NCI-H460 (cell line): Measurements from ENCODE around the gene ANKUB1. TPM values are rescaled to one million over a fixed set of nuclear protein-coding genes. Genes with fewer than 3 reads are reported as not detected.
A peak's percentile ranks its signal among the peaks of the same experiment; 100 is the strongest.
"Not testable (repeated sequence)": the region's sequence is repeated elsewhere in the genome, so short reads cannot be mapped to it uniquely, and the experiment has no call there.

Experiments used
- DNase-seq: peaks from one replicate; pipeline ENCODE4 v3.0.0-alpha.2; 2016; ENCODE audit warnings: low read depth; ENCODE audit errors: extremely low read depth
- polyA plus RNA-seq: library from polyadenylated mRNA; depleted of rRNA; stranded (reverse); fragments of >200 nt; gene quantifications from 2 replicates; pipeline ENCODE4 v1.2.3, GENCODE V29; 2014; cell fraction: nucleus; rRNA removed
- total RNA-seq: library from RNA; depleted of rRNA; stranded (reverse); fragments of >200 nt; shearing (Covaris generic); gene quantifications from 2 replicates; pipeline ENCODE4 v1.2.3, GENCODE V29; 2014; rRNA removed

ANKUB1 gene, protein sequence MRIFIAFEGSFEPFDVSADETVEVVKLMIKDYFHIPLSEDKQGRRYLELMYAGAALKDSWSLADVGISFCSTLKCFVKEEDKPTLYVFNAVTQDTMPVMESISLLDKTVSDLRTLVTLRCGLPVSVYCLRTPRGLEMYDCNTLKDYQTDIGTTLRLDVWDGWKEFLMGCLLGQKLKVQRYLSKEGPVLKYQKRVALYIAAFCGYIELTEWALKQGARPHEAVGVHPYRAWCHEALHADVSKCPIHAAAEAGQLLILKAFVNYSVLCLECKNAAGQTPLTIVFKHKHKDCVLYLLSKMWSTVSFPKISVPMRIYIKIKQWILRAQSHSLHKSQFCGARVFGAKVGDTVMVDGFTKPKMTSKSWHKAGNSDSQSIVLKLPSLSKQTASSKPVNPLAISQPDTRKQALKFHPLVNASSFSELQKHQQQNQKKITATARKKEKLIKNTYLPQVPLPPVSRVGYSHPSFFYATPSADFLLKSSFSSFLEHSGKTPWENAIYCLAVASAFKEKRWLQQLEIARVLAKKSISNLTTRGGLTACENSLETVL
- not detected in 2 replicates for total RNA-seq
- not detected in 2 replicates for polyA plus RNA-seq

DNA sequence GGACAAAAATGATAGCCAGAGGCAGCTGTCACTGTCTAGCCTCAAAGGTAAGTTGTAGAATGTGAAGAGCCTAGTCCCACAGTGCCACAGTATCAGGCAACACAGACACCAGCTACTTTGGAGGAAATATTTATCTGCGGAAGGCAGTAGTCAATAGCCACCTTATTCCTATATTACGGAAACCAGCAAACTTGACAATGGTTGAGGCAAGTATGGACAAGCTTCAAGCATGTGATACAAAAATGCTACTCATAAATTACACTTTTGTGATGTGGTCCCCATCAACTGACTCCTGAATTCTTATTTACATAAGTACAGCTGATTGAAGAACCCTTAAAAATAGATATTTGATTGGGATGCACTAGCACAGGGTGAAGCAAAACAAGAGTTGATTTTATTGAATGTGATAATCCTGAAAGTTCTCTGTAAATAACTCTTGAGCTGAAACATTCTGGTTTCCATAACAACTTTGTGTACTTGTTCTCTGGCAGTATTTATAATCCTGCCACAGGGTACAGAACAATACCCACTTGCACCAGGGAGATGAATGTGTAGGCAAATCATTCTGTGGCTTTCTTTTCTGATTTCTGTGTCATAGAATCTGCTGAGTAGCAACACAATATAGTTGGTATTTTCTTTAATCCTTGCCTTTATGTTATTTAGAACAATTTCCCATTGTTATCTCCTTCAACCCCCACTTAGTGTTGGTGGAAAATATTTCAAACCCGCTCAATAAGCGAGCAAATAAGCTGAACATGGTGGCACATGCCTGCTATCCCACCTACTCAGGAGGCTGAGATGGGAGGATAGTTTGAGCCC lies at the start of gene ANKUB1:
Gene ANKUB1 (minus strand): TSS at position 103 of the 819 bp plus-strand sequence. CDS start 188 bp downstream, outside the sequence.
- DNase-seq = no peak

DNA sequence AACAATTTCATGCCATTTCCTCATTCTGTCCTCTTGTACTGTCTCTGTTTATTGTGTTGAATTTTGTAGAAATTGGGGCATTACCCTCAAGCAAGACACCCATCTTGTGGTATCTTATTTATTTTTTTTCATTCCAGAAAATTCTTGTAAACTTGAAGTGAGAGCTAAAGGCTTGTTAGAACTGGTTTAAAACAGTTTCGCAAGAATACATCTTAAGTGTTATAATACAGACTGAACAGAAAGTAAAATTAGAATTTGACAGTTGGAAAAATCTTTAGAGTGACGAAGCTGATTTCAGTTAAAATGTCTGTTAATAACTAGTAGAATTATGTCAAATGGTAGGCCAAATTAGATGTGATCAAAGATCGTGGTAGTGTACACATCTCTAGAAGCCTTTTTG lies 47.5 kb upstream of the ANKUB1 start:
- no peak for DNase-seq

DNA sequence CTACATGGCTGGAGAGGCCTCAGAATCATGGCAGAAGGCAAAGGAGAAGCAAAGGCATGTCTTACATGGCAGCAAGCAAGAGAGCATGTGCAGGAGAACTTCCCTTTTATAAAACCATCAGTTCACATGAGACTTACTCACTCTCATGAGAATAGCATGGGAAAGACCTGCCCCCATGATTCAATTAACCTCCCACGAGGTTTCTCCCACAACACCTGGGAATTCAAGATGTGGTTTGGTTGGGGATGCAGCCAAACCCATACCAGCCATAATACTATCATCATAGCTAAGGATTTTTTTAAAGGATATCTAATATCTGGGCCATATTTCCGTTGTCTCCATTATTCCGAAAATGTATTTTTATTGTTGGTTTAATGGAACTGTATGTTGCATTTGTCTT lies 47.1 kb upstream of the ANKUB1 start:
- DNase-seq = not testable (repeated sequence)

DNA sequence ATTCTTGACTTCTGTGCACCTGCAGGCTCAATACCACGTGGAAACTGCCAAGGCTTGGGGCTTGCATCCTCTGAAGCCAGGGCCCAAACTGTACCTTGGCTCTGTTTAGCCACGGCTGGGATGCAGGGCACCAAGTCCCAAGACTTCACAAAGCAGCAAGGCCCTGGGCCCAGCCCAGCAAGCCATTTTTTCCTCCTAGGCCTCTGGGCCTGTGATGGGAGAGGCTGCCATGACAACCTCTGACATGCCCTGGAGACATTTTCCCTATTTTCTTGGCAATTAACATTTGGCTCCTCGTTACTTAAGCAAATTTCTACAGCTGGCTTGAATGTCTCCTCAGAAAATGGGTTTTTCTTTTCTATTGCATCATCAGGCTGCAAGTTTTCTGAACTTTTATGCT lies 46.1 kb upstream of the ANKUB1 start:
- not testable (repeated sequence) for DNase-seq

DNA sequence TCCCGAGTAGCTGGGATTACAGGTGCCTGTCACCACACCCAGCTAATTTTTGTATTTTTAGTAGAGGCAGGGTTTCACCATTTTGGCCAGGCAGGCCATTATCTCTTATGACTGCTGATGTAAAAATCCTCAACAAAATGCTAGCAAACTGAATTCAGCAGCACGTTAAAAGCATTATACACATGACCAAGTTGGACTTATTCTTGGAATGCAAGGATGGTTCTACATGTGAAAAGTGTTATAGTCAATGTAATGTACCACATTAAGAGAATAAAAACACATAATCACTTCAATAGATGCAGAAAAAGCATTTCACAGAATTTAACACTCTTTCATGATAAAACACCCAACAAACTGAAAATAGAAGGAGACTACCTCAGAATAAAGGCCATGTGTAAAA lies 40.9 kb upstream of the ANKUB1 start:
- no peak for DNase-seq

DNA sequence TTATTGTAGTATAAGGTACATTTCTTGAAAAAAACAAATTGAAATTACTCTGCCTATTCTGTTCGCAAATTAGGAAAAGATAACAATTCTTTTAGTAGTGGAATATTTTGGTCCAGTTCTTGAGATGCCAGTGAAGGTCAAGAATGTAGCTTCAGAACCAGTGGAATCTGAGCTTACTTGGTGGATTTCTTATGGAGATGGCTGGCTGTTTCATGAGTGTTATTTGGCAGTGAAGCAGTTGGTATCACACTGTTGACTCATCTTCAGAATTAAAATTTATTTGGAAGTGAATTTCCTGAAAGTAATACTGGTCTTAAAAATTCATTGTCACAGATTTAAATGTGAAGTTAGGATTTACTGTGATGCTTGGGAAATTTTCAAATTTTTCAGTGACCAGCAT lies 39.7 kb upstream of the ANKUB1 start:
- no peak for DNase-seq

DNA sequence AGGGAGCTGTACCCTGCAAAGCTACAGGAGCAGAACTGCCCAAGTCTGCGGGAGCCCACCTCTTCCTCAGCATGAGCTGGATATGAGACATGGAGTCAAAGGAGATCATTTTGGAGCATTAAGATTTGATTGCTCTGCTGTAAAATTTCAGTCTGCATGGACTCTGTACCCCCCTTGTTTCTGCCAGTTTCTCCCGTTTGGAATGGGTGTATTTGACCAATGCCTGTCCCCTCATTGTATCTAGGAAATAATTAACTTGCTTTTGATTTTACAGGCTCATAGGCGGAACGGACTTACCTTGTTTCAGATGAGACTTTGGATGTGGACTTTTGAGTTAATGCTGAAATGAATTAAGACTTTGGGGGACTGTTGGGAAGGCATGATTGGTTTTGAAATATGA lies 39.0 kb upstream of the ANKUB1 start:
- no peak for DNase-seq

DNA sequence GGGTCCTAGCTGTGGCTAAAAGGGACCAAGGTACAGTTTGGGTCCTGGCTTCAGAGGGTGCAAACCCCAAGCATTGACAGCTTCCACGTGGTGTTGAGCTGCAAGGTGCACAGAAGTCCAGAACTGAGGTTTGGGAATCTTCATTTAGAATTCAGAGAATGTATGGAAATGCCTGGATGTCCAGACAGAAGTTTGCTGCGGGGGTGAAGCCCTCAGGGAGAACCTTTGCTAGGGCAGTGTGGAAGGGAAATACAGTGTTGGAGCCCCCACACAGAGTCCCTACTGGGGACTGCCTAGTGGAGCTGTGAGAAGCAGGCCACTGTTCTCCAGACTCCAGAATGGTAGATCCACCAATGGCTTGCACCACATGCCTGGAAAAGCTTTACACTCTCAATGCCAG lies 38.5 kb upstream of the ANKUB1 start:
- DNase-seq = no peak

DNA sequence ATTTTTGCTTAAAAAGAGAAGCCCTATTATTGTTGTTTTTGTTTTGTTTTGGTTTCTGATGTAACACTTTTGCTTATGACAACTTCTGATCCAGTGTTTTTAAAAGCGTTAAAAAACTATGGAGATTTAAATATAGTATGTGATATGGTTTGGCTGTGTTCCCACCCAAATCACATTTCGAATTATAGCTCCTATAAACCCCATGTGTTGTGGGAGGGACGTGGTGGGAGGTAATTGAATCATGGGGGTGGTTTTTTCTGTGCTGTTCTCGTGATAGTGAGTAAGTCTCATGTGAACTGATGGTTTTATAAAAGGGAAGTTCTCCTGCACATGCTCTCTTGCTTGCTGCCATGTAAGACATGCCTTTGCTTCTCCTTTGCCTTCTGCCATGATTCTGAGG lies 37.3 kb upstream of the ANKUB1 start:
- not testable (repeated sequence) for DNase-seq

DNA sequence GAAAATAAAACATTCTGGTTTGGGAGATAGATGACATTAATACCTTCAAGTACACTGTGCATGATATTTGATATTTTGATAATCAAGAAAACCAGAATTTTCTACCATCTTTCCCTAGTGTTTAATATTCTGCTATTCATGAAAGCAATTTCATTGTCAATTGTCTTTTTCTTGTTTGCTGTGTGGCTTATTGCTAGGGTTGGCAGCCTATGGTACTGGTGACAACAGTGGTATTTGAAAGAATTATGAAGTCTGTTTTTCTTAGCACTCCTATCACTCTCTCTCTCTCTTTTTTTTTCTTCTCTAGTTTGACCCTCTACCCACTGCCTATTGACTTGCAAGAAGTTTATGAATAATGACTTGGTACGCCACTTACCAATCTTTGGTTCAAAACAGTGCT lies 36.0 kb upstream of the ANKUB1 start:
- no peak for DNase-seq

DNA sequence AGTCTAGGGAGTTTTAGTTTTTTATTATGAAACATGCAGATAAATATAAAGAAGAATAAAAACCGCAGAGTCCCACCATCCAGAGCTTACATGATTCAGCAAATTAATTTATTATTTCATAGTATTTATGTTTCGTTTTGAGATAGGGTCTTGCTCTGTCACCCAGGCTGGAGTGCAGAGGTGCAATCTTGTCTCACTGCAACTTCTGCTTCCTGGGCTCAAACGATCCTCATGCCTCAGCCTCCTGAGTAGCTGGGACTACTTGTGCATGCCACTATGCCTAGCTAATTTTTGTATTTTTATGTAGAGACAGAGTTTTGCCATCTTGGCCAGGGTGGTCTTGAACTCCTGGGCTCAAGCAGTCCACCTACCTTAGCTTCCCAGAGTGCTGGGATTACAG lies 34.3 kb upstream of the ANKUB1 start:
- DNase-seq = no peak

DNA sequence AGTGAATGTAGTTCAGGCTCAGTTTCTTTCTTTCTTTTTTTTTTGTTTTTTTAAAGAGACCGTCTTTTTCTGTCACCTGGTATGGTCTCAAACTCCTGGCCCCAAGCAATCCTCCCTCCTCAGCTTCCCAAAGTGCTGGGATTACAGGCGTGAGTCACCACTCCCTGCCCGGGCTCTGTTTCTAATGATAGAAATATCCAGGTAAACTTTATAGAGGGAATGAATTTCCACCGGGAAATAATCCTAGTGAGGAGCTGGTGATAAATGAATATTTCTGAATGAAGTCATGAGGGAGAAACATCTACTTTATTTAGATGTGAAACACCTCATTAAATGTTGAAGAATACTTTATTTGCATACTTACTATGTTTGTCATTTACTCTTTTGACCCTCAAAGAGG lies 27.8 kb upstream of the ANKUB1 start:
- no peak for DNase-seq

DNA sequence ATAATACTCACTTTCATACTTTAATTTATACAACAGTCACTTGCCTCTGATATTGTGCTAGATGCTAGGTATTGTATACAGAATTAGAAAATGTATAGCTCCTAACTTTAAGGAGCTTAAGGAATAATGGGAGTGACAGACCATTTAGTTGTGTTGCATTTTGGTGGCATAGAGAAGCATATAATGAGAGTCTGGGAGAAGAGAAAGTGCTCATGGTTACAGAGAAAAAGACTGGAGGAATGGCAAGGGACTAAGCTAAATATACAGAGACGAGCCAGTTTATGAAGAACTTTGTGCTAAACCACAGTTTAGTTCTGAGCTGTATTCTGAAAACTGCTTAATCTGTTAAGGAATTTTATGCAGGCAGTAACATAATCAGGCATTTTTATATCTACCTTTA lies 27.1 kb upstream of the ANKUB1 start:
- no peak for DNase-seq

DNA sequence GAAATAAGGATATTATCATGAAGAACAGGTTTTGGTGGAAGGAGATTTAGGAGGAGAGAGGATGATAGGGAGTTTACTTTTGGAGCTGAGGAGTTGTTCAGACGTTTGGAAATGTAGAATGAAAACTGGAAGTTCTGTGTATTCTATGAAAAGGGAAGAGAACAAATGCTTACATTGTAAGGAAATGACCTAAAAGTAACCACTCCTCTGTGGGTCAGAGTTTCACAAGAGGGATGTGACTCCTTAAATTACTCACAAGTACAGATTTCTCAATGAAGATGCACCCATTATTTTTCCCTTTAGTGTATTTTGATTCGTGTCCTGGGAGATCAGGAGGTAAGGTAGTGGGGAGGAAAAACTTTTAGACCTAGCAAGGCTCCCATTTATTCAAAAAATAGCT lies 24.6 kb upstream of the ANKUB1 start:
- DNase-seq = no peak

DNA sequence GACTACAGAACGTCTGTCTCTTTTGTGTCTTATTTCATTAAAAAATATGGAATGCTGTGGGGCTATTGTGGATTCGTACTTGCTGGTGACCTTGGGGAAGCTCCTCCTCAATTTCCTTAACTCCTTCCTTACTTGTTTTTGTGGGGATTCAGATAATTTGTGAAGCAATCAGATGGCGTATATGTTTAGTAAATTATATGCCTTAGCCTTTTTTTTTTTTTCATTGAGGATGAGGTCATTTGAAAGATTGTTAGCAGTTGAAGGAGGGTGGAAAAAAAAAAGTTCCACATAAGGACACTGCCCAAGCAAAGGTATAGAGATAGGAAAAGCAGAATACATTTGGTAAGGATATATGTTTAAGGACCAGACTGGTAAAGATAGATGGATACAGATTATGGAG lies 24.0 kb upstream of the ANKUB1 start:
- DNase-seq = no peak

DNA sequence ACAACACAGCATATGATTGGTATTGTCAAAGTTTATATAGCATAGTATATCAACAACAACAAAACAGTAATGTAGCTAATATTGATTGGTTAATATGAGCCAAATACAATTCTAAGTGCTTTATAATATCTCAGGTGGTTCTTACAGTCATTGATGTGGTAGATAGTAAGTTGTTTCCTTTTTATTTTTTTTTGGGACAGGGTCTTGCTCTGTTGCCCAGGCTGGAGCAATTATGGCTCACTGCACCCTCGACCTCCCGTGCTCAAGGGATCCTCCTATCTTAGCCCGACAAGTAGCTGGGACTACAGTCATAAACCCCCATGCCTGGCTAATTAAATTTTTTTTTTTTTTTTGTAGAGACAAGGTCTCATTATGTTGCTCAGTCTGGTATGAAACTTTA lies 23.4 kb upstream of the ANKUB1 start:
- no peak for DNase-seq

DNA sequence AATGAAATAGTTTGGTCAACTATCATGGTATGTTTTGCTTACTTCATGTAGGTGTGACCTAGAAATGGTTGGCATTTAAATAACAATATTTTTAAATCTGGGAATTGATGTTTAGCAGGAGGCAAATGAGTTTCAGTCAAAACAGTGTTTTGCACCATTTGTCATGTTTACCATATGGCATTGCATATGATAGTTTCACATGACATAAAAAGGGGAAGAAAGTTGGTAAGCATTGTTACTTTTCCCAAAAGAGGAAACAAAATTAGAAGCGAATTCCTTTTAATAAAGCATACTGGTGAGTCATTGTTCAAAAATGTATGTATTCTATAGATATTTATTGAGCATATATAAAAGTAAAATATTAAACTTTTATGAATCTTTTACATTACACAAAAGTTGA lies 23.0 kb upstream of the ANKUB1 start:
- DNase-seq = no peak

DNA sequence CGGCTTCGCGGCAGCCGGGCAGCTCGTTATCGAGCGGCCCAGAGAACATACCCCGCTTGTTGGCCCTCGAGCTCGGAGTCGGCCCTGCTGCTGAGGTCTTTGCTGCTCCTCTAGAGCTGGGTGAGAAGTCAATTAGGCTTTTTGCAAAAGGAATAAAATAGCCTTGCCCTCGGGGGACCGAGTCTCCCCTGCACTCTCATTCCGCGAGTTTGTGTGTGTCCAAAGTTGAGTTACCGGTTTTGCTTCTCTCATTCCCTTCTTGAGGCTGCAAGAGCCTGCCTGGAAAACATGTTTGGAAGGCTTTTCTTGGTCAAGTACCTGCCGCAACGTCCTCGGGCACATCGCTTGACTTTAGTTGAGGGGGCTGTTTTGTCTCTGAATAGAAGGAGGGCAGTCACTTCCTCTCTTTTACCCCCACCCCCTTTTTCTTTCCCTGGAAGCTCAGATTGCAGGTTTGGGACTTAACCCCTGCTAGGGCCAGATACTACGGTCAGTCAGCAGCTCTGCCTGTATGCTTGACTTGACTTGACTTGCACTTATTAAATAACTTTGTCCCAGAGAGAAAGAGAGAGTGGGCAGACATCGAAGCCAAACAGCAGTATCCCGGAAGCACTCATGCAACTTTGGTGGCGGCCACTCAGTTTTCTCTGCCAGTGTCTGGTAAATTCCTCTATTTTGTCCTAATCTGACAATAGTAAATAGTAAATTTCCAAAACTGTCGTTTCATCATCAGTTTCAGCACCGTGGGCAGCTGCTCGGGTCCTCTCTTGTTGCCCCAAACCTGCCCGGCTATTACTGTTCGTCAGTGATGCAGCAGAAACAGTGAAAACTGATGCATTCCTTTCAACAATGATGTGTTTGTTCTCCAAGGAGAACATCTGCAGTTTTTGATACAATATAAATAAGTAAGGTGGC lies 21.3 kb upstream of the ANKUB1 start:
- no peak for DNase-seq

DNA sequence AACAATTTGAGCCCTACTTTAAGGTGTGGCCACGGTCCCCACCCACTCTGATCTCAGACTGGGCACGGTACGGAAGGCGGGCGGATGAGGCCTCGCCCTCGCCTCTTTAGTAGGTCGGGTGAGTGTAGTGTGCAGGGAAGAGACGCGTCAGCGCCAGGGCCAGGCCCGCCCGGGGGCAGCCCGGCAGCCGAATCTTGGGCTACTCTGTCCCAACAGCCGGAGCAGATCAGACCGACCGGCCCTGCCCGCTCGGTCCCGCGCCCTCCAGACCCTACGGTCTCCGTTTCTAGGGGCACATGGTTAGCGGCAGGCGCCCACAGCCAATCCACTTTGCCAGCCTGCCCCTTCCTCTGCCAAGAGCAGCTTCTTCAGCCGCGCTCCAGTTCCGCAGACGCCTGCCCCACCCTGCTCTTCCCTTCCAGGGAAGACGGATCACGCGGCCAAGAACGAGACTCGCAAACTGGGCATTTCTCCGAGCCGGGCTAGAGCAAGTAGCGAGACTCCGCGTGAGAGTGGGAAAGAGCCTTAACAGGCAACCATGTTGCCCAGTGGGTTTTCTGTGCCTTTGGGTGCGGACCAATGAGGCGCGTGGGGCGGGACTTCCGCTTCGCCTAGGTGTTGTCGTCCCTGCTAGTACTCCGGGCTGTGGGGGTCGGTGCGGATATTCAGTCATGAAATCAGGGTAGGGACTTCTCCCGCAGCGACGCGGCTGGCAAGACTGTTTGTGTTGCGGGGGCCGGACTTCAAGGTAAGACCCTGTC lies 20.4 kb upstream of the ANKUB1 start, which contains the start of gene RNF13:
Gene RNF13 (plus strand): TSS at position 610 of the 761 bp plus-strand sequence. CDS start 32,812 bp downstream, outside the sequence.
- peak; percentile 86 for DNase-seq
